ENCODE data around the gene ARPP19. TPM values are rescaled to one million over a fixed set of nuclear protein-coding genes. Genes with fewer than 3 reads are reported as not detected.

The ARPP19 gene
- total and polyA plus RNA-seq, 2 of the 4 experiments (the other 2 are of a cell fraction) = 33.4 to 65.2 TPM

GRCh38 chr15:52557274-52557641, 11.6 kb downstream of the ARPP19 start:
- dilution Hi-C loops (cut with HindIII; ENCODE audit: low sequenced_read_pairs, unreplicated experiment) = no loop called here
- H3K27ac ChIP-seq (ENCODE audit: insufficient read depth, low read length) = no peak overlapping the region
- no TSS peak for BruUV-seq (replicated peaks)

More at GRCh38 chr15:52557274-52557641, 11.6 kb downstream of the ARPP19 start:
- Histone ChIP-seq H2AFZ (replicated peaks; ENCODE audit: low read length, poor library complexity) (no peak overlapping the region), H2BK120ac (ENCODE audit: low read depth, low read length) (no peak overlapping the region), H3K4me1 (ENCODE audit: control insufficient read depth, insufficient read depth, low read length) (peaks cover 17% of the 10 kb centered on the region), H3K4me3 (ENCODE audit: insufficient read depth, low read depth, low read length) (no peak overlapping the region), H2BK20ac (ENCODE audit: low read depth, low read length) (no peak overlapping the region), H3K14ac (replicated peaks; ENCODE audit: low read depth, low read length) (no peak overlapping the region), H4K5ac (ENCODE audit: low read depth, low read length) (no peak overlapping the region), H2AK5ac (ENCODE audit: low read depth, low read length) (no peak overlapping the region), H3K9me3 (ENCODE audit: control insufficient read depth, insufficient read depth, low read length) (no peaks in the 10 kb centered on the region), H3K4ac (ENCODE audit: low read depth, low read length) (no peak overlapping the region), H3K18ac (ENCODE audit: low read depth, low read length) (no peak overlapping the region), H3K9ac (ENCODE audit: low read depth, low read length) (no peak overlapping the region), H4K20me1 (ENCODE audit: insufficient read depth, low read length) (peaks cover 36% of the 10 kb centered on the region), H3K23ac (ENCODE audit: low read depth, low read length) (no peak overlapping the region), H2AK9ac (replicated peaks; ENCODE audit: low read depth, low read length, poor library complexity) (no peak overlapping the region), H3K79me1 (ENCODE audit: low read depth in 1 of 2, low read length in 2 of 2) (peaks cover 11 to 47% of the 10 kb centered on the region in 2 experiments), H3K56ac (ENCODE audit: extremely low read depth, insufficient read depth, low read length) (no peak overlapping the region), H2BK15ac (ENCODE audit: low read depth, low read length) (no peak overlapping the region), H3K9me1 (ENCODE audit: insufficient read depth, low read length) (peaks cover 11% of the 10 kb centered on the region), H3K27me3 (ENCODE audit: control insufficient read depth, insufficient read depth, low read length) (no peaks in the 10 kb centered on the region), H2BK5ac (ENCODE audit: low read depth, low read length, poor library complexity, severe bottlenecking) (peak overlapping the region; percentile 69), H3K36me3 (ENCODE audit: control insufficient read depth, insufficient read depth, low read length) (peaks cover 3% of the 10 kb centered on the region), H3K4me2 (ENCODE audit: low read depth, low read length) (no peak overlapping the region), H4K91ac (ENCODE audit: insufficient read depth, low read depth, low read length) (no peak overlapping the region), H4K8ac (ENCODE audit: low read depth in 2 of 2, low read length in 2 of 2) (no peak overlapping the region)
- in situ Hi-C loops (cut with MboI; ENCODE audit: low sequenced_read_pairs) (no loop called here), intact Hi-C loops (cut with micrococcal nuclease) (no loop called here)
- peak; percentile 45 for DNase-seq
- TF ChIP-seq FOS (IDR thresholded peaks at IDR 0.05; ENCODE audit: low read depth, low read length) (no peak), SMC3 (IDR thresholded peaks at IDR 0.05; ENCODE audit: low read depth, low read length) (no peak), CTCF (conservative IDR thresholded peaks at IDR 0.05; ENCODE audit: low read depth, low read length) (no peak), RCOR1 (IDR thresholded peaks at IDR 0.05; ENCODE audit: insufficient replicate concordance, low read length) (no peak), NFE2L2 (IDR thresholded peaks at IDR 0.05; ENCODE audit: low read depth, low read length) (no peak), CHD1 (IDR thresholded peaks at IDR 0.05; ENCODE audit: low read depth, low read length) (no peak), MAFK (IDR thresholded peaks at IDR 0.05; ENCODE audit: low read depth, low read length) (no peak), CEBPB (IDR thresholded peaks at IDR 0.05; ENCODE audit: low read depth, low read length) (no peak), MXI1 (IDR thresholded peaks at IDR 0.05; ENCODE audit: borderline replicate concordance, low read depth, low read length) (no peak), ELK1 (IDR thresholded peaks at IDR 0.05; ENCODE audit: borderline replicate concordance, low read depth, low read length) (no peak), MAZ (IDR thresholded peaks at IDR 0.05; ENCODE audit: borderline replicate concordance, low read depth, low read length) (no peak), BHLHE40 (IDR thresholded peaks at IDR 0.05; ENCODE audit: low read depth, low read length) (no peak), RAD21 (IDR thresholded peaks at IDR 0.05; ENCODE audit: low read length) (no peak), USF2 (IDR thresholded peaks at IDR 0.05; ENCODE audit: low read depth, low read length) (no peak), RFX5 (IDR thresholded peaks at IDR 0.05; ENCODE audit: low read depth, low read length) (no peak), POLR2A (IDR thresholded peaks at IDR 0.05; ENCODE audit: low read depth, low read length) (no peak)
- CTCF ChIA-PET = interaction anchor here (1.8 kb wide), 1 partner anchor 300 kb away, joined by 4 read pairs; no protein-coding TSS in a partner anchor
- no peak for ATAC-seq (ENCODE audit: low read depth)
- POLR2A ChIA-PET (ENCODE audit: unreplicated experiment) = no interaction called here

Data from IMR-90 (cell line).